Epidermal melanocyte (primary cell): ENCODE results near the gene CHP1.
A peak's percentile ranks its signal among the peaks of the same experiment; 100 is the strongest.
"Not testable (repeated sequence)": the region's sequence is repeated elsewhere in the genome, so short reads cannot be mapped to it uniquely, and the experiment has no call there.

Experiments used
- DNase-seq: peaks from one replicate; pipeline ENCODE4 v3.0.0; 2011; ENCODE audit warnings: low spot score; ENCODE audit not compliant: insufficient read length

Gene CHP1

DNA sequence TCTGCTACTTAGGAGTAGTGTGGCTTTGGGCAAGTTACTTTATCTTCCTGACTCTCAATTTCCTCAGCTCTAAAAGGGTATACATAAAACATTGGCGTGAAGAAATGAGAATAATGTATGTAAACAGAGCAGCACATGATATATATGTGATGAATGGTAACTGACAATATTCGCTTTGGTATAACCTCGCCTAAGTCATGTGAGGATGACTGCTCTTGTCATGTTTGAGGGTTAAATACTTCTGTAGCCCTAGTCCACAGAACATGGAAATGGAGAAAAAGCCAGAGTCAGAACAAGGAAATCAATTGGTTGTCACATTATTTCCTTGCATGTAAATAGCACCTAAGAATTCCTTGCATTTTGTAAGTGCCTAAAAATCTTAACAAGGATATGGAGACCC is 25.0 kb downstream of the CHP1 start:
- DNase-seq: no peak

DNA sequence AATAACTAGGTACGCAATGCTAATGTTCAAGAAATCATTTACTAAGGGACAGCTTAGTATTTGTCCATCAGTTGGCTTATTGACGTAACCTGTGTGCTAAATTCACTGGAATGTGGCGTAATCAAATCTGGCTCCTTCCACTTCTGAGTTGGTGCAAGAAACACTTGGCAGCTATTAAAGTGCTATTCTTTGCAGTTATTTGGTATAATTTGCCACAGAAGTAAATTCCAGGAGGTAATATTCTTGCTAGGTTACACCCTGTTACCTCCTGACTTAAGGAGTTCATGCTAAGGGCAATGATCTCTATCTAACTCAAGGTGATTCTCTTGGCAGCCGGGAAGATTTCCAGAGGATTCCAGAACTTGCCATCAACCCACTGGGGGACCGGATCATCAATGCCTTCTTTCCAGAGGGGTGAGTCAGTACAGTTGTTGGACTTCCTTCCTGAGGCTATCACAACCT is 25.5 kb downstream of the CHP1 start:
- no peak for DNase-seq

DNA sequence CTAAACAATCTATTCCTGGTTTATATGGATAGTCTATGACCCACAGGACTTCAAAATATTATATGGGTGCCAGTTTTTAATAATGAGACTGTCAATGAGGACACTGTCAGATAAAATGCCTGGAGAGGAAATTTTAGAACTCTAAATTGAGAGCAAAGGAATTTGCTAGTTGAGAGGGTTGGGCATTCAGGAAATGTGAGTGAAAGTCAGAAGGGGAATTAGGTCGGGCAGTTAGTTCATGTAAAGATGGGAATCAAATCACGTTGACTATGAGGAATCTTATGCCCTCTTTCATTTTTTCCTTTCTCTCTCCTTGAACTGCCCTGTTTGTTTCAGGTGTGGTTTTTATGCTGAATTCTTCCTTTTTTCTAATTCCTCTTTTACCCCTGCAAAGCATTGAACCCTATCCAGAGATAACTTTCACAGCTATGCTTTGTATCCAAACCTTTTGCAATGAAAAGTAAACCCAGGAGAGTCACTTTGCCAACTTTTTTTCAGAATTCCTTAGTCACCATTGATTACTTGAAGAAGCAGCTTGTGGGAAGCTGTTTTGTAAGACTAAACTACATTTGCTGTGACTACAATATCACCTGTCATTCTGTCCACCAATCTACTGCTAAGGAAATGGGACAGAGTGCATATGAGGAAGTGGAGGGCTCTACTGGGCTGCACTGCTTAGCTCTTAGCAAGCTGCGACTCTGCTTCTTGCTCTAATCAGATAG is 27.8 kb downstream of the CHP1 start:
- no peak for DNase-seq

DNA sequence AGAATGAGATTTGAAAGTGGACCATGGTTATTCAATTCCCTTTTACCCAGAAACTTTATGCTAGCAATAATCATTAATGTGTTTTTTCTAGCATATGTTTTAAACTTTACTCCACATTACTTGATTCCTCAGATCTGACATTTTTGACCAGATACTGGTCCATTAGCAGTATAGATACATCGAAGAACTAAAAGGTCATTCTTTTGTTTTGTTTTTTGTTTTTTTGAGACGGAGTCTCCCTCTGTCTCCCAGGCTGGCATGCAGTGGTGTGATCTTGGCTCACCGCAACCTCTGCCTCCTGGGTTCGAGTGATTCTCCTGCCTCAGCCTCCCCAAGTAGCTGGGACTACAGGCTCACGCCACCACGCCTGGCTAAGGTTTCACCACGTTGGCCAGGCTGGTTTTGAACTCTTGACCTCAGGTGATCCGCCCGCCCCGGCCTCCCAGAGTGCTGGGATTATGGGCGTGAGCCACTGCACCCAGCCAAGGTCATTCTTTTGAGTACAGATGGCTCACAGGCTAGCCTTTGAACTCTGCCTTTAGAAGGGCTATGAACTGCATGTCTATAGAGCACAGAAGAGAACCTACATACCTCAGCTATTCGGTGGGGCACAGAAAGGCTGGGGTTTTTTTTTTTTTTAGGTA is 28.6 kb downstream of the CHP1 start:
- DNase-seq: no peak

DNA sequence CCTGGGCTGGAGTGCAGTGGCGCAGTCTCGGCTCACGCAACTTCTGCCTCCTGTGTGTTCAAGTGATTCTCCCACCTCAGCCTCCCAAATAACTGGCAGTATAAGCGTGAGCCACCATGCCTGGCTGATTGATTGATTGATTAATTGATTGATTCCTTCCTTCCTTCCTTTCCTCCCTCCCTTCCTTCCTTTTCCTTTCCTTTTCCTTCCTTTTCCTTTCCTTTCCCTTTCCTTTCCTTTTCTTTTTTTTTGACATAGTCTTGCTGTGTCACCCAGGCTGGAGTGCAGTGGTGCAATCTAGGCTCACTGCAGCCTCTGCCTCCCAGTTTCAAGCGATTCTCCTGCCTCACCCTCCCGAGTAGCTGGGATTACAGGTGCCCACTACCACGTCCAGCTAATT is 29.9 kb downstream of the CHP1 start:
- DNase-seq: not testable (repeated sequence)

DNA sequence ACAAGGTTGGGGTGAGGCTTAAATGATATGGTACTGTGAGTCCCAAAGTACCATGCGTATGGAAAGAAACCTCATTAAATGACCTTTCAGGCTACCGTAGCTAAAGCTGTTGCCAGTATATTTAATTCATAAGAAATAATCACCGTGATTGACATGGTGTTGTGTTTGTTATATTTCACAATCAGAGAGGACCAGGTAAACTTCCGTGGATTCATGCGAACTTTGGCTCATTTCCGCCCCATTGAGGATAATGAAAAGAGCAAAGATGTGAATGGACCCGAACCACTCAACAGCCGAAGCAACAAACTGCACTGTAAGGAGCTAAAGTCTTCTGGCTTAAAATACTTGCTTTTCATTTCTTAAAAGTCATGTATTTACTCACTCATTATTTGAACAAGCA is 31.5 kb downstream of the CHP1 start:
- DNase-seq: no peak

DNA sequence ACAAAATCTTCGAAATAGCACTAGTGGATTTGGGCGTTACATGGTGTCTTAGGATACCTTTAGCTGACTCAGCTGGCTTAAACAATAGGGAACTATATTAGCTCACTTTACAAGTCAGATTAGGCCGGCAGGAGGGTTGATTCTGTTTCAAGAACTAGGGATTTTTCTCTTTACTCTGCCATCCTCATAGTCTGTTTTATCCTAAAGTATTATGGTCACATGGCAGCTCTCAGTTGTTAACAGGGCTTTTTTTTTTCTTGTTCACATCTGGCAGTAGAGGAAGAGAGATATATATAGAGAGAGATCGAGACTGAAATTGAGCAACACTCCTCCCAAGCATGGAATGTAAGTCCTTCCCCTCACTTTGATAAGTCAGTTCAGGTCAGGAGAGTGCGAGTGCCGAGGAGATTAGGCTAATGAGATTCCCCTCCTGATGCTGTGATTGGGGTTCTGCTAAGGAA is 32.9 kb downstream of the CHP1 start:
- no peak for DNase-seq

DNA sequence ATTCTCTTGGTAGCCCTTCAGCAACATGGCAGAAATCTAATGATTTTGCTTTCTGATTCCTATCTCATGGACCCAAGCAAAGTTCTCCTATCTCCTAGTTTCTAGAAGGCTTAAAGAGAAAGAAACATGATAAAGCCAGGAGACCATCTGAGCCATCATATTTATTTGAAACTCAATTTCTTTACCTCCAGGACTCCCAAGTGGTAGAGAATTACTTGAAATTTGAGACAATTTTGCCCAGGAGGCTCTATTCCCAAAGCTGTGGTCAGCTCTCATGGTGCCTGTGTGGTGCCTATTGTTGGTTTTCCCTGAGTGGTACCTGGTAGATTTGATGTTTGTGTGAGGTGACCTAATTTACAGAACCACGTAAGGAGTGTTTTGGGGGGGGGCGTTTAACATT is 38.8 kb downstream of the CHP1 start:
- DNase-seq: no peak

DNA sequence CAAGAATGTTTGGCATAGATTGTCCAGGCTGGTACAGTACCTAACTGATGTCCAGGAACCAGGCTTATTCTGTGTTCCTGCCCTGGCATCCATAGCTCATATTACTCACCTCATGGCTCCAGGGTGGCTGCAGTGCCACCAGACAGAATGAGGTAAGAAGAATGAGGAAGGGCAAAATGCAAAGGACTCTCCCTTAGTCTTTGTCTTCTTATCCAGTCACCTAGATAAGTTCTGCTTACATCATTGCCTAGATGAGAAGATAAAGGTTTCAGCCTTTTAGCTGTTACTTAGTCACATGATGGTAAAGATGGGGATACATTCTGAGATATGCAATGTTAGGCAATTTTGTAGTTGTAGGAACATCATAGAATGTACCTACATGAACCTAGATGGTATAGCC is 45.8 kb downstream of the CHP1 start:
- no peak for DNase-seq

DNA sequence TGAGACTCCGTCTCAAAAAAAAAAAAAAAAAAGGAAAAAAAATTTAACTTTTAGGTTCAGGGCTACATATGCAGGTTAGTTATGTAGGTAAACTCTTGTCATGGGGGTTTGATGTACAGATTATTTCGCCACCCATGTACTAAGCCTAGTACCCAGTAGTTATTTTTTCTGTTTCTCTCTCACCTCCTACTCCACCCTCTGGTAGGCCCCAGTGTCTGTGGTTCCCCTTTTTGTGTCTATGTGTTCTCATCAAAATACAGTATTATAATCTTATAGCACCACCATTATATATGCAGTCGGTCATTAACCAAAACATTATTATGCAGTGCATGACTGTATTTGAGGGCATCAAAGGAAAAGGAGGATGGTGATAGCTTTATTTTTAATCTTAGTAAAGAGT is 47.3 kb downstream of the CHP1 start:
- DNase-seq: no peak

DNA sequence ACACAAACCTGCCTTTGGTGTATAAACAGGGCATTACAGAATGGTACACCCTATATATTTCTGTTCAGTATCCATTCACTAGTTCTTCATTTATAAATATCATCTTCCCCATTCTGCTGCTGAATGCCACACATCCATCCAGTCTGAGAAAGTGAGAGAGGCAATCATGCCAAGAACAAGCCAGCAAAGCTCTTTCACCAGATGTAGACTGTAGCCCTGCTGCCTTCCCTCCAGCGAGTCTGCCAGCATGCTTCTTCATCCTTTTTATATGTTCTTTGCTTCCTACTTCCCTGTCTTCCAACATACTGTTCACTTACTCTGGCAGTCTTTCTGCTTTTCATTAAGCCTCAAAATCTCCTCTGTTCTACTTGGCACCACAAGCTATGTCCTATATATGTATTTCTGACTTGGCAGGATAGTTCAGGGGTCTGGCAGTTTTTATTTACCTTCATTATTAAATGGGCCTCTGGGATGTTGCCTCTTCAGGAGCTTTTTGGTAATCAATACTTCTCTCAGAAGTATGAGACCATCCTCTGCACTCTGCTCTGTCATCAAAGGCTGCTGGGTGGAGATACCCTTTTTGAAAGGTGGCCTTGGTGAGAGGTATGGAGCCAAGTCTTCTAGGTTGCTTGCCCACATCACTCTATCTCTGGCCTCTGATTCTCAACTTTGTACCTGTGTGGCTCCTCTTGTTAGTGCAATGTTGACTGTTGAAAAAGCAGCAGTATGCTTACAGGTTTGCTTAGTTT is 48.6 kb downstream of the CHP1 start:
- no peak for DNase-seq

DNA sequence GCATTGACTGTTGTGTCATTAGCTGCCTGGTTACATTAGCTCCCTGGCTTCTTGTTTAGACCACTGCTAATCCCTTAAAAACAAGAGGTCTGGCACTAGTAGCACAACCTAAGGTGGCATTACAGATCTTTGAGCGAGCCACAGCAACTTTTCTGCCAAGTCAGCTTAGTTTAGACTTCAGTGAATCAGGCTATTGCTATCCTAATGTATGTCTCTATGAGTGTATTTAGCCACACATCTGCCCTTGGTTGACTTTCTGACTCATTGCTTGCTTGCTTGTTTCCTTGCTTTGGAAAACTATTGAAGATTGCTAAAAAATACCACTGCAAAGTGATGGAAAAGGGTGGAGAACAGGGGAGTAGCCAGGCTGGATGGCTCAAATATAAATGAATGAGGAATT is 50.2 kb downstream of the CHP1 start:
- DNase-seq: no peak

DNA sequence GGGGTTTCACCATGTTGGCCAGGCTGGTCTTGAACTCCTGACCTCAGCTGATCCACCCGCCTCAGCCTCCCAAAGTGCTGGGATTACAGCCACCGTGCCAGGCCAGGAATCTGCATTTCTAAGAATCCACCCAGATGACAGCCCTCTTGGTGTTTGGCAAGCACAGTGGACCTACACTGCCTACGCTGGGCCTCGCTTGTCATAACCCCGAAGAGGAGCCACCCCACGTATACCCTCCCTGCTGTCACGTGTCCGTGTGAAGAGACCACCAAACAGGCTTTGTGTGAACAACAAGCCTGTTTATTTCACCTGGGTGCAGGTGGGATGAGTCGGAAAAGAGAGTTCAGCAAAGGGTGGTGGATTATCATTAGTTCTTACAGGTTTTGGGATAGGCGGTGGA is 51.4 kb downstream of the CHP1 start:
- DNase-seq: not testable (repeated sequence)

DNA sequence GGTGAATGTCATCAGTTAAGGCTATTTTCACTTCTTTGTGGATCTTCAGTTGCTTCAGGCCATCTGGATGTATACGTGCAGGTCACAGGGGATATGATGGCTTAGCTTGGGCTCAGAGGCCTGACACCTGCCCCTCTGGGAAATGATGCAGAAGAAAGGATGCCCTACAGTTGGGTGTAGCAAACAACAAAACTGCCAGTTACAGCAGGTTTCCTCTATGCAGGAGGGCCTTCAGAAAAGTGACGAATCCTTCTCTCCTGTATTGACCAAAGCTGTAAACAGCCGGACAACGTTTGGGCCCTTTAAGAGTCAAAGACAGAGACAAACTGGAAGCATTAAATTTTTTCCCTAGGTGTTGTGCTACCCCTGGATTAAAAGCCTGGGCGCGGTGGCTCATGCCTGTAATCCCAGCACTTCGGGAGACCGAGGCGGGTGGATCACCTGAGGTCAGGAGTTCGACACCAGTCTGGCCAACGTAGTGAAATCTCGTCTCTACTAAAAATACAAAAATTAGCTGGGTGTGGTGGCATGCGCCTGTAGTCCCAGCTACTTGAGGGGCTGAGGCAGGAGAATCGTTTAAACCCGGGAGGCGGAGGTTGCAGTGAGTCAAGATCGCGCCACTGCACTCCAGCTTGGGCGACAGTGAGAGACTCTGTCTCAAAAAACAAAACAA is 52.0 kb downstream of the CHP1 start:
- not testable (repeated sequence) for DNase-seq

DNA sequence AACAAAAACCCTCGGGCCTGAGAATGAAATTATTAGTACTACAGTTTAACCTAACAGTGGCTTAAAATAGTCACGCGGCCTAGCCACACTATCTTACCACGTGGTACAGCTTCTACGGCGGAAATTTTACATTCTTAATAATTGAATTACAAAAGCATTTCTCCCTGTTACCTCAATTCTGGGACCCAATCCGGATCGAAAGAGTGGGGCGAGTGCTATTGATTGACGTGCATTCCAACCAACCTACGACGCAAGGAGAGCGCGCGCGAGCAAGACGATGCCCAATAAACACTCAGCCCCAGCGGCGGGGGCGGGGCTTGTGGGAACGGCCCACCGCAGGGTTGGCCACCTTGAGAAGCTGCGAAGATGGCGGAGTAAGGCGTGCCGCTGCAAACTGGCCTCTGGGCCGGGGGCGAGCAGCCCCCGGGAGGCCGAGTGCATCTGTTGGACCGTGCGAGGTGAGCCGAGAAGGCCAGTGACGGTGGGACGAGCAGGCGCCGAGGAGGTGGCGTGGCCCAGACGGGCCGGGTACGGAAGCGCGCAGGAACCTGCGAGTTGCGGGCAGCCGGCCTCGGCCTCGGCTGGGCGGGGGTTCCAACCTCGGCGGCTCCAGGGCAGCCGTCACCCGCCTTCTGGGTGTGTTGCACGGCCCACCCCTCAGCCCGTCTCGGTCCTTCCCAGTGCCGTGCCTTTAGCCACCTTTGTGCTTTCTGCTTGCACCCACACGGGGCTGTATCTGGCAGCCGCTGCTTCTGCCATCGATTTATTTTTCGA is 52.8 kb downstream of the CHP1 start:
- DNase-seq: peak; percentile 99

DNA sequence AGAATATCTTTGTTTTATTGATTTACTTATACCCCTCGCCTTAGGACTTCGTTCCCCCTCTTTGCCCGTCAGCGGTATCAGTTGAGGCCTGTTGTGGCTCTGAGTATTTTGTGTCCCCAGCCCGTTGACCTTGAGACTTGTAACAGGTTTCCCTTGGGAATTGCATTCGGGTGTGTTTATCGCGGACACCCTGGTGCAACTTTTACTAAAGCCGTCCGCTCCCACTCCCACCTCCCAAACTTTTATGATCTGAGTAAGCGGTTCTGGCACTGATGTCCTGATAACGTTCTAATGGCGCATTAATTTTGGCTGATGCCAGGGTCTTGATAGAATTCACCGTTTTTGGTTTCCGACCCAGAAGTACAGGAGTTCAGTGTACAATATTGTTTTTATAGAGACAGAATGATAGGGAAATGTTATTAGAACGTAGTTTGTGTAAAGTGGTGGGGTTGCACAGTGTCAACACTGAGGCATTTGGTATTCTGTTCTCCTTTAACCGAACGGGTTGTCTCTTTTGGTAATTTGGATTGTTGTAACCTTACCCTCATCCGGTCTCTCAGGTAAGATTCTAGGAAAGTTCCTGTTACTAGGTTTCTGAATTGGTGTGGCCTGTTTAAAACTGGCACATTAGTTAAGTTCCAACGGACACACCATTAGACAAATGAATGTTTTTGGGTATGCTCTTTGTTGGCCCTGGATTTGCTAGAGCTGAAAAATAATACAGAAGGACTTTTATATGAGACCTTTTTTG is 53.5 kb downstream of the CHP1 start:
- no peak for DNase-seq

DNA sequence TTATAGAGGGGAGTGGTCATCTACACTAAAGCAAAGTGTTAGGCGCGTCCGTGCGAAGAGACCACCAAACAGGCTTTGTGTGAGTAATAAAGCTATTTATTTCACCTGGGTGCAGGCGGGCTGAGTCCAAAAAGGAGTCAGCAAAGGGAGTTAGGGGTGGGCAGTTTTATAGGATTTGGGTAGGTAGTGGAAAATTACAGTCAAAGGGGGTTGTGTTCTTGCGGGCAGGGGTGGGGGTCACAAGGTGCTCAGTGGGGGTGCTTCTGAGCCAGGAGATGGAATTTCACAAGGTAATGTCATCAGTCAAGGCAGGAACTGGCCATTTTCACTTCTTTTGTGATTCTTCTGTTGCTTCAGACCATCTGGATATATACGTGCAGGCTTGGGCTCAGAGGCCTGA is 54.2 kb downstream of the CHP1 start:
- no peak for DNase-seq

DNA sequence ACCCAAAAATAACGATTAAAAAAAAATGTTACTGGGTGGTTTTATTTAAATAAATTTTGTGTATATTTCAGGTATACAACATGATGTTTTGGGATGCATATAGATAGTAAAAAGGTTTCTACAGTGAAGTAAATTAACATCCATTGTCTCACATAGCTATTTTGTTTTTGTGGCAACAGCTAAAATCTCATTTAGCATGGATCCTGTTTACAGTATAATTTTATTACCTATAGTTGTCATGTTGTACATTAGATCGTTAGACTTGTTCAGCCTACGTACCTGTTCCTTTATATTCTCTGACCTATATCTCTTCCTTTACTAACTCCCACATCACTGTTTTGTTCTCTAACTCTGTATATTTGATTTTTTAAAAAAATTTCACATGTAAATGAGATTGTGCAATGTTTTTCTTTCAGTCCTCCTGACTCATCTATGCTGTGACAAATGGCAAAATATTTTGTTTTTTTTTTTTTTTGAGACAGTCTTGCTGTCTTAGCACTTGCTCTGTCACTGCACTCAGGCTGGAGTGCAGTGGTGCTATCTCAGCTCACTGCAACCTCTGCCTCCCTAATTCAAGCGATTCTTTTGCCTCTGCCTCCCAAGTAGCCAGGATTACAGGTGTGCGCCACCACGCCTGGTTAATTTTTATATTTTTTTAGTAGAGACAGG is 55.7 kb downstream of the CHP1 start:
- no peak for DNase-seq

DNA sequence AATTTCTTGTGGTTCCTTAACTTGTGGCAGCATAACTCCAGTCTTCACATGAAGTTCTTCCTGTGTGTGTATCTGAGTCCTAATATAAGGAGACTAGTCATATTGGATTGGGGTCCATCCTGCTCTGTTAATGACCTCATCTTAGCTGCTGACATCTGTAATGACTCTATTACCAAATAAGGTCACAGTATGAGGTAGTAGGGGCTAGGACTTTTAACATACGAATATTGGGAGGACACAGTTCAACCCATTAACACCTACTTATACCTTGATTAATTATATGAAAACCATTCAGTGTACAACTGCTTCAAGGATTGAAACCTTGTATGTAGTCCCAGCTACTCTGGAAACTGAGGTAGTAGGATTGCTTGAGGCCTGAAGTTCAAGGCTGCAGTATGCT is 57.4 kb downstream of the CHP1 start:
- no peak for DNase-seq

DNA sequence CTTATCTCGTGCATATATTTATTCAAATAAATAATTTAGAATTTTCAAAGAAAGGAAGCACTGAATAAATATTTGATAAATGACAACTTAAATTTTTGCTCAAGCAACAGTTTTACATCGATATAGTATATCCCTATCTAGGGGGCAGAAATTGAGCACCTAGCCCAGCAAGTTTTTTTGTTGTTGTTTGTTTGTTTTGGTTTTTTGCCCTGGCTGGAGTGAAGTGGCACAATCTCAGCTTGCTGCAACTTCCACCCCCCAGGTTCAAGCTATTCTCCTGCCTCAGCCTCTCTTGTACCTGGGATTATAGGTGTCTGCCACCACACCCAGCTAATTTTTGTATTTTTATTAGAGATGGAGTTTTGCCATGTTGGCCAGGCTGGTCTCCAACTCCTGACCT is 58.9 kb downstream of the CHP1 start:
- DNase-seq: no peak
